ENCODE results near the gene SYN1.

DNA sequence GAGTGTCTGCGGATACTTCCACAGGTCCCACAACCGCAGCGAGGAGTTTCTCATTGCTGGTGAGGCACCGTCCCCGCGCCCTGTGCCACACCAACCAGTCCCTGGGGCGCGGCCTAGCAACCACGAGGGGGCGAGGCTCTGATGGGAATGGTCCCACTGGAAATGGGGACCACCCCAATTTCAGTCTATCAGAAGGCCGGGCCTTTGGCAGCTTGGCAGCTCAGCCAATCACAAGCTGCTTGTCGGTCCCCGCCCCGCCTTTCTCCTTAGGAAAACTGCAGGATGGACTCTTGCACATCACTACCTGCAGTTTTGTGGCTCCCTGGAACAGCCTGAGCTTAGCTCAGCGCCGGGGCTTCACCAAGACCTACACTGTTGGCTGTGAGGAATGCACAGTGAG, 34.4 kb downstream of the SYN1 start:
- TF ChIP-seq TAF1 (IDR thresholded peaks at IDR 0.05; ENCODE audit: borderline replicate concordance, low read depth, low read length): no peak
- TF ChIP-seq RFX5 (IDR thresholded peaks at IDR 0.05; ENCODE audit: low read length): no peak
